OCI-LY7 (cell line): ENCODE results near the gene SNX27. TPM values are rescaled to one million over a fixed set of nuclear protein-coding genes. Genes with fewer than 3 reads are reported as not detected.

Source experiments
- BruUV-seq: library from RNA; stranded (reverse); fragments of 400-500 nt; replicated peaks from 2 replicates; lab custom pipeline; 2021; lab: Mats Ljungman, UMichigan
- CTCF ChIA-PET: fragments of 300-600 bp; sonication (Branson Sonifier 250); formaldehyde crosslinking; loops from one replicate; lab custom pipeline; 2022; ENCODE audit warnings: antibody characterized with exemption; ENCODE audit not compliant: unreplicated experiment; lab: Charles Lee
- POLR2A ChIA-PET: fragments of 300-600 bp; sonication (Branson Sonifier 250); formaldehyde crosslinking; loops from one replicate; lab custom pipeline; 2022; ENCODE audit warnings: antibody characterized with exemption; lab: Charles Lee
- DNase-seq: peaks from one replicate; pipeline ENCODE4 v3.0.0-alpha.2; 2015; ENCODE audit warnings: low spot score
- H2AFZ ChIP-seq: fragments of 200-600 bp; sonication (generic), shearing (Covaris generic); 2 replicates; pipeline ENCODE4 v1.6.1; 2014; ENCODE audit warnings: mild to moderate bottlenecking, antibody characterized with exemption, low read length, moderate library complexity
- H3K27ac ChIP-seq: fragments of 200-600 bp; sonication (generic); 2 replicates; pipeline ENCODE4 v1.5.1; 2014; ENCODE audit warnings: mixed run types, low read depth, mild to moderate bottlenecking, moderate library complexity, low read length, inconsistent platforms; ENCODE audit not compliant: poor library complexity, severe bottlenecking
- H3K36me3 ChIP-seq: fragments of 200-600 bp; sonication (generic); 2 replicates; pipeline ENCODE4 v1.6.1; 2014; ENCODE audit warnings: mild to moderate bottlenecking, antibody characterized with exemption, low read length, moderate library complexity, mixed read lengths; ENCODE audit not compliant: insufficient read depth
- H3K4me1 ChIP-seq: fragments of 200-600 bp; sonication (generic); 2 replicates; pipeline ENCODE4 v1.5.1; 2014; ENCODE audit warnings: mild to moderate bottlenecking, low read length; ENCODE audit not compliant: insufficient read depth, poor library complexity, severe bottlenecking
- H3K4me2 ChIP-seq: fragments of 200-600 bp; sonication (generic); 2 replicates; pipeline ENCODE4 v1.6.1; 2014; ENCODE audit warnings: mild to moderate bottlenecking, low read length
- H3K4me3 ChIP-seq: fragments of 200-600 bp; sonication (generic); 2 replicates; pipeline ENCODE4 v1.5.1; 2014; ENCODE audit warnings: mild to moderate bottlenecking, low read depth, low read length; ENCODE audit not compliant: poor library complexity, severe bottlenecking
- H3K79me2 ChIP-seq: fragments of 200-600 bp; sonication (generic); 2 replicates; pipeline ENCODE4 v1.6.1; 2016; ENCODE audit warnings: low read depth, mild to moderate bottlenecking, low read length, moderate library complexity, mixed read lengths; ENCODE audit not compliant: insufficient read depth
- H3K9me2 ChIP-seq: fragments of 200-600 bp; sonication (generic); 2 replicates; pipeline ENCODE4 v1.6.1; 2016; ENCODE audit warnings: mild to moderate bottlenecking, low read length, mixed read lengths; ENCODE audit not compliant: insufficient read depth
- H3K9me3 ChIP-seq: fragments of 200-600 bp; sonication (generic); 2 replicates; pipeline ENCODE4 v1.6.1; 2014; ENCODE audit warnings: mild to moderate bottlenecking, mixed run types, low read length, mixed read lengths
- H4K20me1 ChIP-seq: fragments of 200-600 bp; sonication (generic); 2 replicates; pipeline ENCODE4 v1.6.1; 2014; ENCODE audit warnings: mild to moderate bottlenecking, antibody characterized with exemption, low read length, moderate library complexity, mixed read lengths; ENCODE audit not compliant: insufficient read depth
- EZH2phosphoT487 ChIP-seq: fragments of 200-600 bp; sonication (generic); IDR thresholded peaks from 2 replicates; pipeline ENCODE4 v1.6.1; 2018; ENCODE audit warnings: low read depth, borderline replicate concordance, mild to moderate bottlenecking, mixed run types, antibody characterized with exemption, low read length, moderate library complexity, mixed read lengths
- intact Hi-C: fragments of 100-400 bp; cut with micrococcal nuclease; formaldehyde crosslinking; loops from one replicate; pipeline ENCODE4 v1.10.0; 2022; ENCODE audit not compliant: unreplicated experiment
- total RNA-seq, 2 experiments: library from RNA; depleted of rRNA in 1 of 2; stranded (reverse); fragments of >200 nt in 1 of 2; shearing (Covaris generic) in 1 of 2; gene quantifications; 2 replicates each; pipeline ENCODE4 v1.2.3, GENCODE V29; 2014 to 2022
- TF ChIP-seq, protein P1 (sequence below): fragments of 200-600 bp; sonication (generic); conservative IDR thresholded peaks from 2 replicates; pipeline ENCODE4 v1.5.1; 2014; ENCODE audit warnings: mild to moderate bottlenecking, antibody characterized with exemption, low read length, moderate library complexity, mixed read lengths

Gene SNX27
- total RNA-seq, 2 experiments from 2014 or later: 16.4 to 32.0 TPM

DNA sequence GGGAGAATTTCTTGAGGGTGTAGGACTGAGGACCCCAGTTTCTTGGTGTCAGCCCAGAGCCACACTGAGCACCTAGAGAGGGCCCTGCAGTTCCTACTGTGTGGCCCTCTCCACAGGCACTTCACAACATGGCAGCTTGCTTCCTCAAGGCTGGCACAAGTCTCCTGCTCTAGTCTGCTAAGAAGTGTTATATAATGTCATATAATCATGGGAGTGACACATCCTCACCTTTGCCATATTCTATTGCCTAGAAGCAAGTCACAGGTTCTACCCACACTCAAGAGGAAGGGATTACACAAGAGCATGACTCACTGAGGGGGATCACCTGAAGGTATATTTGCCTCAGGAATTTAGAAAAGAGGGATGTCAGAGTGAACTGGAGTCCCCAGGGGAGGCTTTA is 5.5 kb upstream of the SNX27 start:
- no peaks in the 10 kb centered on the region for H3K9me2 ChIP-seq
- H3K4me1 ChIP-seq: peaks cover 5% of the 10 kb centered on the region
- ChIA-PET CTCF (no interaction called here), POLR2A (interaction anchor here (0.7 kb wide), 1 partner anchor 303 kb away, joined by 4 read pairs; the partner anchor contains the start of gene THEM4)
- no peak for DNase-seq
- no TSS peak for BruUV-seq
- H4K20me1 ChIP-seq: no peaks in the 10 kb centered on the region
- intact Hi-C loops: no loop called here
- no peak overlapping the region for H2AFZ ChIP-seq
- H3K36me3 ChIP-seq: no peaks in the 10 kb centered on the region
- H3K9me3 ChIP-seq: no peaks in the 10 kb centered on the region
- H3K79me2 ChIP-seq: no peaks in the 10 kb centered on the region
- H3K4me2 ChIP-seq: no peak overlapping the region
- H3K27ac ChIP-seq: no peak overlapping the region
- no peak for TF ChIP-seq EZH2phosphoT487
- TF ChIP-seq, protein P1, sequence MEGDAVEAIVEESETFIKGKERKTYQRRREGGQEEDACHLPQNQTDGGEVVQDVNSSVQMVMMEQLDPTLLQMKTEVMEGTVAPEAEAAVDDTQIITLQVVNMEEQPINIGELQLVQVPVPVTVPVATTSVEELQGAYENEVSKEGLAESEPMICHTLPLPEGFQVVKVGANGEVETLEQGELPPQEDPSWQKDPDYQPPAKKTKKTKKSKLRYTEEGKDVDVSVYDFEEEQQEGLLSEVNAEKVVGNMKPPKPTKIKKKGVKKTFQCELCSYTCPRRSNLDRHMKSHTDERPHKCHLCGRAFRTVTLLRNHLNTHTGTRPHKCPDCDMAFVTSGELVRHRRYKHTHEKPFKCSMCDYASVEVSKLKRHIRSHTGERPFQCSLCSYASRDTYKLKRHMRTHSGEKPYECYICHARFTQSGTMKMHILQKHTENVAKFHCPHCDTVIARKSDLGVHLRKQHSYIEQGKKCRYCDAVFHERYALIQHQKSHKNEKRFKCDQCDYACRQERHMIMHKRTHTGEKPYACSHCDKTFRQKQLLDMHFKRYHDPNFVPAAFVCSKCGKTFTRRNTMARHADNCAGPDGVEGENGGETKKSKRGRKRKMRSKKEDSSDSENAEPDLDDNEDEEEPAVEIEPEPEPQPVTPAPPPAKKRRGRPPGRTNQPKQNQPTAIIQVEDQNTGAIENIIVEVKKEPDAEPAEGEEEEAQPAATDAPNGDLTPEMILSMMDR: no peak
- H3K4me3 ChIP-seq: no peak overlapping the region

DNA sequence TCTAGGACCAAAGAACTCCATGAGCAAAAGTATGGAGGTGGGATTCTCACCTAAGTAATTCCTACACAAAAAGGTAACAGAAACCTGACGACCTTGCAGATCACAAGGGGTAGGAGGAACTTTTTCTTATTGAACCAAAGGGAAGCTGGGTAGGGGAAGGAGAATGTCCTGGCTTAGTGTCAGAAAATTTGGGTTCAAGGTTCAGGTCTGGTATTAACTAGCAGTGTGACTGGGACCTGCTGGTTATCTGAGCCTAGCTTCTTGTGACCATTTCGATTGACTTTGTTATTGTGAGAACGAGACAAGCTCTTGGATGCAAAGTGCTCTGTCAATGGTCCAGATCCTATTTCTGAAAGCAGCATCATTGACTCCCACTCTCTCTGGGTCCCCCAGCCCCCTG is 5.0 kb upstream of the SNX27 start:
- Histone ChIP-seq H4K20me1 (no peaks in the 10 kb centered on the region), H3K4me2 (no peak overlapping the region), H2AFZ (no peak overlapping the region), H3K27ac (no peak overlapping the region), H3K4me1 (peaks cover 8% of the 10 kb centered on the region), H3K9me2 (no peaks in the 10 kb centered on the region), H3K4me3 (no peak overlapping the region), H3K9me3 (no peaks in the 10 kb centered on the region), H3K79me2 (no peaks in the 10 kb centered on the region), H3K36me3 (no peaks in the 10 kb centered on the region)
- intact Hi-C loops: no loop called here
- no peak for DNase-seq
- CTCF ChIA-PET: no interaction called here
- POLR2A ChIA-PET: no interaction called here
- TF ChIP-seq EZH2phosphoT487: no peak
- TF ChIP-seq, protein P1: no peak
- no TSS peak for BruUV-seq

DNA sequence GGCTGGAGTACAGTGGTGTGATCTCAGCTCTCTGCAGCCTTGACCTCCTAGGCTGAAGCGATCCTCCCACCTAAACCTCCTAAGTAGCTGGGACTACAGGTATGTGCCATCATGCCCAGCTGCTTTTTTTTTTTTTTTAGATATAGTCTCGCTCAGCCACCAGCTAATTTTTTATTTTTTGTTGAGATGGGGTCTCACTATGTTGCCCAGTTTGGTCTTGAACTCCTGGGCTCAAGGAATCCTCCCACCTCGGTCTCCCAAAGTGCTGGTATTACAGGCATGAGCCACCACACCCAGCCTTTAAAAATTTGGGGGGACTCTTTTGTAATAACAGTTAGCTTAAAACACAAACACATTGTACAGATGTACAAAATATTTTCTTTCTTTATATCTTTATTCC is 1.7 kb upstream of the SNX27 start:
- Histone ChIP-seq H3K4me1 (peaks cover 17% of the 10 kb centered on the region), H3K9me2 (no peaks in the 10 kb centered on the region), H3K9me3 (no peaks in the 10 kb centered on the region), H3K4me2 (no peak overlapping the region), H3K27ac (no peak overlapping the region), H3K79me2 (peaks cover 4% of the 10 kb centered on the region; the same call in 1 of the 2 replicates), H3K4me3 (no peak overlapping the region), H2AFZ (no peak overlapping the region), H4K20me1 (no peaks in the 10 kb centered on the region), H3K36me3 (peaks cover 3% of the 10 kb centered on the region; the same call in 1 of the 2 replicates)
- DNase-seq: no peak
- TF ChIP-seq, protein P1: no peak
- TF ChIP-seq EZH2phosphoT487: no peak
- CTCF ChIA-PET: no interaction called here
- no TSS peak for BruUV-seq
- intact Hi-C loops: no loop called here
- POLR2A ChIA-PET: interaction anchor here (1.0 to 1.2 kb wide), 3 partner anchors 11 to 153 kb away, joined by 3 to 4 read pairs (median 3); partner anchors contain the start of gene MRPL9
